Choroid plexus epithelial cell (primary cell): ENCODE data around the gene THOC2.
"Not testable (repeated sequence)": the region's sequence is repeated elsewhere in the genome, so short reads cannot be mapped to it uniquely, and the experiment has no call there.

Experiments used
- DNase-seq: peaks from one replicate; pipeline ENCODE4 v3.0.0-alpha.2; 2010; ENCODE audit warnings: low read depth
- H3K4me3 ChIP-seq: 2 replicates; pipeline ENCODE4 v1.5.1; 2011; ENCODE audit warnings: low read depth, mild to moderate bottlenecking, control low read depth, low read length, moderate library complexity
- TF ChIP-seq, protein P1 (sequence below): conservative IDR thresholded peaks from 2 replicates; pipeline ENCODE4 v1.5.1; 2011; ENCODE audit warnings: low read depth, mild to moderate bottlenecking, control low read depth, inconsistent platforms, low read length, moderate library complexity

THOC2 gene

DNA sequence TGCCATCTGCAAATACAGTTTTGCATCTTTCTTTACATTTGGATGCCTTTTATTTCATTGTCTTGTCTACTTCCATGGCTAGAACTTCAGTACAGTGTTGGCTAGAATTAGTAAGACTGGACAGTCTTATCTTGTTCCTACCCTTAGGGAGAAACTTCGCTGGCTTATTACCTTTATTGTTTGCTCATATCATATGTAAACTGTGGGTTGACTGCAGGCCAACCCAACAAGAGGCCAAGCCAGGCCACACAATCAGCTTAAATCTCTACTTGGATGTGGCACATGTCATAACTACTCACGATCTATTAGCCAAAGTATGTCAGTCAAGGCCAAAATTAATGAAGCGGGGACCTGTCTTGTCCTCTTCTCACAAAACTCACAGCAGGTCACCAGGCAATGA lies 144.1 kb downstream of the THOC2 start:
- H3K4me3 ChIP-seq = no peak overlapping the region
- no peak for DNase-seq
- TF ChIP-seq, protein P1, sequence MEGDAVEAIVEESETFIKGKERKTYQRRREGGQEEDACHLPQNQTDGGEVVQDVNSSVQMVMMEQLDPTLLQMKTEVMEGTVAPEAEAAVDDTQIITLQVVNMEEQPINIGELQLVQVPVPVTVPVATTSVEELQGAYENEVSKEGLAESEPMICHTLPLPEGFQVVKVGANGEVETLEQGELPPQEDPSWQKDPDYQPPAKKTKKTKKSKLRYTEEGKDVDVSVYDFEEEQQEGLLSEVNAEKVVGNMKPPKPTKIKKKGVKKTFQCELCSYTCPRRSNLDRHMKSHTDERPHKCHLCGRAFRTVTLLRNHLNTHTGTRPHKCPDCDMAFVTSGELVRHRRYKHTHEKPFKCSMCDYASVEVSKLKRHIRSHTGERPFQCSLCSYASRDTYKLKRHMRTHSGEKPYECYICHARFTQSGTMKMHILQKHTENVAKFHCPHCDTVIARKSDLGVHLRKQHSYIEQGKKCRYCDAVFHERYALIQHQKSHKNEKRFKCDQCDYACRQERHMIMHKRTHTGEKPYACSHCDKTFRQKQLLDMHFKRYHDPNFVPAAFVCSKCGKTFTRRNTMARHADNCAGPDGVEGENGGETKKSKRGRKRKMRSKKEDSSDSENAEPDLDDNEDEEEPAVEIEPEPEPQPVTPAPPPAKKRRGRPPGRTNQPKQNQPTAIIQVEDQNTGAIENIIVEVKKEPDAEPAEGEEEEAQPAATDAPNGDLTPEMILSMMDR = no peak

- H3K4me3 ChIP-seq = no peak overlapping the region
- DNase-seq = no peak
- TF ChIP-seq, protein P1 = no peak
Observed at GRCh38 chrX:123581586-123581985, 151.3 kb downstream of the THOC2 start.

DNA sequence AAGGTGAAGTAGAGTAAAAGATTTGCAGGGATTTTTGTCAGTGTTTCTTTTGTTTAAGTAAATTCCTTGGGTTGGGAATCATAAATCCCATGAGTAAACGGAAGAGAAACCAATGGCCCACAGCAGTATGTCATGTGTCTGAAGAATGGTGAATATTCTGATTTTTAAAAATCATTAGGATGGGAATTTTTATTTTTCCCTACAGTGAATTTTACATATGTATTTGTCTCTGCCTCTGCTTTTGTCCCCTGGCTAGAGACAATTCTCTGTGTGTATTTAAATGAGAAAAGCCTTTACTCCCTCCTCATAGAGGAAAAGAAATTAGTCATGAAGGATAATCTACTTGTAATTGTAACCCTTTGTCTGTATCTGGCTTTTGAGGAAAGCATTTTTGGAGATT lies 152.1 kb downstream of the THOC2 start:
- TF ChIP-seq, protein P1 = no peak
- H3K4me3 ChIP-seq = no peak overlapping the region
- no peak for DNase-seq

- not testable (repeated sequence) for DNase-seq, H3K4me3 ChIP-seq
Observed at GRCh38 chrX:123574027-123574426, 158.8 kb downstream of the THOC2 start.

DNA sequence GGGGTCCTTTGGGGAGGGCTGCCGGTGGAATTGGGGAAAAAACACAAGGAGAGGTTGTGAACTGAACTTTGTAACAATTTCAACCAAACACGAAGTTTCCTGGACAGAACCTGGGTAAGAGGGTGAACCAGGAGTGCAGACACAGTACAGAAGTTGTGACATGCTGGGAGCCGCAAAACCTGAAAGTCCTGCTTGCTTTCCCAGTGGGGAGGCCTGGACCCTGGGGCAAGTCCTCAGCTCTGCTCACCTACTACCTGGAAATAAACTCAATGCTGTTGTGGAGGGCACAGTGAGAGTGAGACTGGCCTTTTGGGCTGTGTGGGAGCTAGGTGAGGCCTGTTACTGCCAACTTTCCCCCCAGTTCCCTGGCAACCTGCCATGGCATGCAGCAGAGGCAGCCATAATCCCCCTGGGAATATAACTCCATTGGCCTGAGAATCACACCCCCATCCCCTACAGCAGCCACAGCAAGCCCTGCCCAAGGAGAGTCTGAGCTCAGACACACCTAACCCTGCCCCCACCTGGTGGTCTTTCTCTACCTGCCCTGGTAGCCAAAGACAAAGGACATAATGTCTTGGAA lies 162.8 kb downstream of the THOC2 start:
- no peak for DNase-seq
- TF ChIP-seq, protein P1 = no peak
- H3K4me3 ChIP-seq = no peak overlapping the region

DNA sequence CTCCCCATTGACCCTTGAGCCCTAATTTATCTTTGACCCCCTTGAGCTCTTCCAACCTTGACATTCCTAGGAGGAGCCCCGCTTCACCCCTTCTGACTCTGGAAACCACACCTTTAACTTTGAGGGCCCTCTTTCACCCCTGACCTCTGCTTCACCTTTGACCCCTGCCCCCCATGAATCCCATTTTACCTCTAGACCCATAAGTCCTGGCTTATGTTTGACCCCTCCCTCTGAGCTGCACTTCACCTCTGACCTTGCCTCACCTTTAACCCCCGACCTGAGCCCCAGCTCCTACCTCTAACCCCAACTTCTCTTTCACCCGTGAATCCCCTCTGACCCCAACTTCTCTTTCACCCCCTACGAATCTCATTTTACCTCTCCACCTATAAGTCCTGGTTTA lies 169.7 kb downstream of the THOC2 start:
- no peak overlapping the region for H3K4me3 ChIP-seq
- TF ChIP-seq, protein P1 = no peak
- DNase-seq = no peak

DNA sequence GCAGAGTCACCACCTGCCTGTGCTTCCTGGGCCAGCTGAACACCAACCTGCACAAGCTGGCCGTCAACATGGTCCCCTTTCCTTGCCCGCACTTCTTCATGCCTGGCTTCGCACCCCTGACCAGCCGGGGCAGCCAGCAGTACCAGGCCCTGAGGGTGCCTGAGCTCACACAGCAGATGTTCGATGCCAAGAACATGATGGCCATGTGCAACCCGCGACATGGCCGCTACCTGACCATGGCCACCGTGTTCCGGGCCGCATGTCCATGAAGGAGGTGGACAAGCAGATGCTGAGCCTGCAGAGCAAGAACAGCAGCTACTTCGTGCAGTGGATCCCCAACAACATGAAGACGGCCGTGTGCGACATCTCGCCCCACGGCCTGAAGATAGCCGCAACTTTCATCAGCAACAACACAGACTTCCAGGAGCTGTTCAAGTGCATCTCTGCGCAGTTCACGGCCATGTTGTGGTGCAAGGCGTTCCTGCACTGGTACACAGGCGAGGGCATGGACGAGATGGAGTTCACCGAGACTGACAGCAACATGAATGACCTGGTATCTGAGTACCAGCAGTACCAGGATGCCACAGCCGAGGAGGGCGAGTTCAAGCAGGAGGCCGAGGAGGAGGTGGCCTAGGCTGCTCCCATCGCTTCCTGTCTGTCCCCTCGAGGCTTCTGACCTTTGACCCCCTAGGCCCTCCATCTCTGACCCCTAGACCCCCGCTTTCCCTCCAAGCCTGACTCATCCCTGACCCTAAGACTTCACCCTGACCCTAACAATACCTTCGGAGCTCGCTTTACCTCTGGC lies 170.3 kb downstream of the THOC2 start:
- no peak for DNase-seq
- TF ChIP-seq, protein P1 = no peak
- no peak overlapping the region for H3K4me3 ChIP-seq
